Body of pancreas (tissue), 4 donors: ENCODE measurements around the gene HES1. TPM values are rescaled to one million over a fixed set of nuclear protein-coding genes. Genes with fewer than 3 reads are reported as not detected.

Experiments
- ATAC-seq: fragments of 150-250 bp; one replicate; pipeline ENCODE4 v1.9.1; 2016
- DNase-seq, 4 donors: peaks; one replicate each; pipeline ENCODE4 v3.0.0-alpha.2; 2019
- H3K27ac ChIP-seq, 4 donors: fragments of 200-600 bp; sonication (generic); 1 replicate in 3 of 4; 2 replicates in 1 of 4; pipeline versions ENCODE4 v1.5.1 to v1.6.1; 2016 to 2019; ENCODE audit warnings: mild to moderate bottlenecking in 1 of 4, mixed read lengths in 1 of 4, moderate library complexity in 1 of 4
- H3K27me3 ChIP-seq, 2 donors: fragments of 200-600 bp; sonication (generic); one replicate each; pipeline ENCODE4 v1.6.0; 2016; ENCODE audit warnings: mild to moderate bottlenecking in 1 of 2
- H3K36me3 ChIP-seq, 2 donors: fragments of 200-600 bp; sonication (generic); replicated peaks in 1 of 2; 2 replicates each; pipeline ENCODE4 v1.5.1; 2016; ENCODE audit warnings: low read depth in 2 of 2; ENCODE audit not compliant: insufficient read depth in 1 of 2
- H3K4me1 ChIP-seq: fragments of 200-600 bp; sonication (generic); one replicate; pipeline ENCODE4 v1.6.0; 2016
- H3K4me3 ChIP-seq, 2 donors: fragments of 200-600 bp; sonication (generic); 1 replicate in 1 of 2; 2 replicates in 1 of 2; pipeline ENCODE4 v1.5.1; 2016 to 2019
- H3K9me3 ChIP-seq, 3 donors: fragments of 200-600 bp; sonication (generic); 1 replicate in 2 of 3; 2 replicates in 1 of 3; pipeline ENCODE4 v1.5.1; 2016
- CTCF ChIP-seq, 7 experiments: fragments of 450-650 bp in 4 of 7; fragments of 200-600 bp in 3 of 7; sonication (generic) in 3 of 7; IDR thresholded peaks; one replicate each; pipeline ENCODE4 v1.5.1; 2016 to 2019; ENCODE audit warnings: antibody characterized with exemption in 7 of 7
- POLR2A ChIP-seq, 3 donors: fragments of 450-650 bp; IDR thresholded peaks; one replicate each; pipeline ENCODE4 v1.6.1; 2016; ENCODE audit warnings: antibody characterized with exemption in 3 of 3, mild to moderate bottlenecking in 2 of 3
- WGBS, 2 donors: methylation state at CpG; one replicate each; pipeline ENCODE4 v1.1.5; 2017; 5-methylcytosine and 5-hydroxymethylcytosine counted together
- intact Hi-C: fragments of 100-400 bp; cut with DNase I; formaldehyde crosslinking; loops from one replicate; pipeline ENCODE4 v1.15.1; 2023
- total RNA-seq, 2 donors: library from RNA; depleted of rRNA; stranded (reverse); fragments of >200 nt; gene quantifications; one replicate each; pipeline ENCODE4 v1.1.0, GENCODE V29; 2016

Gene HES1
- total RNA-seq, 2 donors from 2014 or later = 28.5 to 49.1 TPM

- H3K36me3 ChIP-seq = no peaks in the 10 kb centered on the region
- H3K4me1 ChIP-seq = peaks cover 51% of the 10 kb centered on the region
- H3K9me3 ChIP-seq = no peaks in the 10 kb centered on the region
- 0 to 1% methylated on average over 8 to 56 of the region's 65 CpGs for WGBS, 2 donors
- no peaks in the 10 kb centered on the region for H3K27me3 ChIP-seq
- intact Hi-C loops = no loop called here
- peak; percentile 94 to 97 (median 96) for DNase-seq
- ATAC-seq = peak; percentile 77
- H3K27ac ChIP-seq = peak overlapping the region; percentile 98 to 99 (median 99)
- peak; percentile 64 to 79 (median 70) for TF ChIP-seq POLR2A (IDR thresholded peaks at IDR 0.05)
- TF ChIP-seq CTCF (IDR thresholded peaks at IDR 0.05) = peak in 4 of 7 experiments; percentile 8 to 28 (median 26)
- no peak overlapping the region for H3K4me3 ChIP-seq
Observed at GRCh38 chr3:194141415-194142155, 5.6 kb downstream of the HES1 start.

- H3K4me3 ChIP-seq = no peak overlapping the region
- ATAC-seq = no peak
- intact Hi-C loops = no loop called here
- no peaks in the 10 kb centered on the region for H3K36me3 ChIP-seq
- WGBS, 2 donors = 28 to 37% methylated on average over 14 of the region's 14 CpGs
- peak overlapping the region; percentile 98 to 99 (median 99) for H3K27ac ChIP-seq
- H3K27me3 ChIP-seq = no peaks in the 10 kb centered on the region
- peak in 3 of 4 donors; percentile 35 to 45 (median 44) for DNase-seq
- TF ChIP-seq CTCF (IDR thresholded peaks at IDR 0.05) (no peak), POLR2A (IDR thresholded peaks at IDR 0.05) (no peak)
- peaks cover 51% of the 10 kb centered on the region for H3K4me1 ChIP-seq
- H3K9me3 ChIP-seq = no peaks in the 10 kb centered on the region
Observed at GRCh38 chr3:194142156-194142910, 6.4 kb downstream of the HES1 start.

- peaks cover 24% of the 10 kb centered on the region for H3K4me1 ChIP-seq
- ATAC-seq (no peak), DNase-seq (no peak)
- TF ChIP-seq CTCF (IDR thresholded peaks at IDR 0.05) = no peak
- no peak for TF ChIP-seq POLR2A (IDR thresholded peaks at IDR 0.05)
- 91 to 94% methylated on average over 2 of the region's 2 CpGs for WGBS, 2 donors
- intact Hi-C loops = no loop called here
- H3K9me3 ChIP-seq = no peaks in the 10 kb centered on the region
- H3K27me3 ChIP-seq = no peaks in the 10 kb centered on the region
- no peak overlapping the region for H3K27ac ChIP-seq
- no peaks in the 10 kb centered on the region for H3K36me3 ChIP-seq
- no peak overlapping the region for H3K4me3 ChIP-seq
Observed at GRCh38 chr3:194145702-194146101, 9.8 kb downstream of the HES1 start.

GRCh38 chr3:194147679-194148078 is 11.7 kb downstream of the HES1 start:
- TF ChIP-seq CTCF (IDR thresholded peaks at IDR 0.05) = no peak
- no peak for TF ChIP-seq POLR2A (IDR thresholded peaks at IDR 0.05)
- Histone ChIP-seq H3K4me1 (peaks cover 9% of the 10 kb centered on the region), H3K27ac (no peak overlapping the region), H3K27me3 (no peaks in the 10 kb centered on the region), H3K4me3 (no peak overlapping the region), H3K36me3 (no peaks in the 10 kb centered on the region), H3K9me3 (no peaks in the 10 kb centered on the region)
- no peak for ATAC-seq
- 93 to 94% methylated on average over 7 of the region's 7 CpGs for WGBS, 2 donors
- intact Hi-C loops = no loop called here
- DNase-seq = no peak
